HG03565 (cell line): ENCODE results near the gene ATP2A2.
"Not testable (repeated sequence)": the region's sequence is repeated elsewhere in the genome, so short reads cannot be mapped to it uniquely, and the experiment has no call there.

Source experiments
- ATAC-seq: cut with Tn5 transposase; IDR thresholded peaks from one replicate; pipeline ENCODE4 v1.9.1; 2021; ENCODE audit warnings: mild to moderate bottlenecking, moderate library complexity; ENCODE audit not compliant: unreplicated experiment

ATP2A2 gene

DNA sequence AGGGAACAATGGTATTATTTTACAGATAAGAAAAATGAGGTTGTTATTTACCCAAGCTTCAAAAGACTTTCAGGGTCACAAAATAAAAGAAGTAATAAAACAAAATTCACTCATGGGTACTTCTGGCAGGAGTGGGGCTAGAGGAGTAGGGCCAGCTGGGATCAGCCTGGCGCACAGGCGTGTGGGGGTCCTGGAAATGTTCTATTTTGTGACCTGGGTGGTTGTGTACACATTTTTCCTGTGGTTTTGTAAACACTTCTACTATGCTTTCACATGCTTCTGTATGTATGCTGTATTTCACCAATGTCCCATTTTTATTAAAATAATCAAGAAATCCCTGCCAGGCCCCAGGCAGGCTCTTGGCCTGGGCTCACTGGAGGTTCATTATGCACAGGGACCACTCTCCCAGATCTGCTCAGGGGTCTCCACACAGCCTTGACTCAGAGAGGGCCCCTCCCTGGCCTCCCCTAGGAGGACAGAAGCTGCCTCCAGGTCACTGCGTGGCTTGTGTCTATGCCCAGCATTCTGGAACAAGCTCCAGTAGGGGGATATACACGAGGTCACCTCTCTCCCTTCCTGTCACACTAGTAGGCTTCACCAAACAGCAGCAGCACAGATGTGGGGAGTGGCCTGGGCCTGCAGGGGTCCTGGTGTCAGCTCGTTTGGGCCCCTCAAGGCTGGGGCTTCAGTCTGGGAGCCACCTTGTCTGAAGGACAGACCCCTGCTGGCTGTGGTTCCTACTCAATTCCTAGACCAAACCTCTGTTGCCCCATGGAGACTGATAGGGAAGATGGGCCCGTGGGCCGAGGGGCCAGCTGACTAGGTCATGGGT lies 84.7 kb downstream of the ATP2A2 start:
- no peak for ATAC-seq

DNA sequence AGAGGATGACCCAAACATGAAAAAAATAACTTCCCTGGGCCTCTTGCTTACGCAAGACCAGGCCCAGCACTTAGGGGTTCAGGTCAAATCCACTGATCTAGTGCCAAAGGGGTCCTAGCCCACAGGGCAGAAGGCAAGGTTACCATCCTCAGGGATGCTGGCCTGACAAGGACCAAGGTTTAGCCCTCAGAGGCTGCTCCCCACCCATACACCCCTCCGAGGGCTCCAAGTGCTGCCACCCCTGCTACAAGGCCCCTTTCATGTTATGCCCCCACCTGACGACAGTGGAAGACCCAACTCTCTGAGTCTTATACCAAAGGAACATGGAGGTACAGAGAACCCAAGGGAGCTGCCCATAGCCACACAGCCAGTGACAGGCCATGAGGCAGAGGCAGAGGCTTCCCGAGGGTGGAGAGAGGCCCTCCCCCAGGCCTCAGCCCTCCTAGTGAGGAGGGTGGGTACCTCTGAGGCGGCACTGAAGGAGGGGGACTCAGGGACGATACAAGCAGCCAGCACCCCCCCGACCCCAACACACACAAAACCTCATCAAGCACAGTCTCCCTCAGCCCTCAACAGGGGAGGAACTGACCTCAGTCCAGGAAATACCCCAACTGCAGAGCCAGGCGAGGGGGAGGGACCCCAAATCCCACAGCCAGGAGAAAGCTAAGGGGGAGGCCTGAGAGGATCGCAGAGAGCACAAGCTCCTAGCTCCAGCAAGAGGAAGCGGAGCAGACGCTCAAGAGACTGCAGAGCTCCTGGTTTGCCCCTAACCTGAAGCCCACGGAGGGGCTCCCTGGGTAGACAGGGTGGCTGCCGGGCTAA lies 85.5 kb downstream of the ATP2A2 start:
- no peak for ATAC-seq

DNA sequence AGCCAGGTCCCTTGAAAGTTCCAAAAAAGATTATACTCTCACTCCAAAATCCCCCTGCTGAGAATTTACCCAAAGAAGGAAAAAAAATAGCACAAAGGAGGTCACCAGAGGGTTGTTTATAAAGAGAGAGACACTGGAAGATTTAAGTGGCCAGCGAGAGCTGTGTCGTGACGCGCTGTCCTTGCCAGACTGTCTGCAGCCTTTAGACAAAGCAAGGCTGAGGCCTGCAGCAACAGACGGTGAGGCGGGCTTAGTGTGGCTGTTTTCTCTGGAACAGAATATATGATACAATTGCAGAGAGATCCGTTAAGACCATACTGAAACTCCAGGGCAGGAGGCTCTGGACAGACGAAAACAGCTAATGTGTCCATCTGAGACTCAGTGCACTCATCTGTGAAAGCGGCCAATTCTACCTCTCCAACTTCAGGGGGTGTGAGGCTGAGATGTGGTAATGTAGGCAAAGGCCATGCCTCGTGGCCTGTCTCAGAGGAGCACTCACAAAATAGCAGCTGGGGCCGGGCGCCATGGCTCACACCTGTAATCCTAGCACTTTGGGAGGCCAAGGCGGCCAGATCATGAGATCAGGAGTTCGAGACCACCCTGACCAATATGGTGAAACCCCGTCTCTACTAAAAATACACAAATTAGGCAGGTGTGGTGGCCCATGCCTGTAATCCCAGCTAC lies 86.3 kb downstream of the ATP2A2 start:
- no peak for ATAC-seq

DNA sequence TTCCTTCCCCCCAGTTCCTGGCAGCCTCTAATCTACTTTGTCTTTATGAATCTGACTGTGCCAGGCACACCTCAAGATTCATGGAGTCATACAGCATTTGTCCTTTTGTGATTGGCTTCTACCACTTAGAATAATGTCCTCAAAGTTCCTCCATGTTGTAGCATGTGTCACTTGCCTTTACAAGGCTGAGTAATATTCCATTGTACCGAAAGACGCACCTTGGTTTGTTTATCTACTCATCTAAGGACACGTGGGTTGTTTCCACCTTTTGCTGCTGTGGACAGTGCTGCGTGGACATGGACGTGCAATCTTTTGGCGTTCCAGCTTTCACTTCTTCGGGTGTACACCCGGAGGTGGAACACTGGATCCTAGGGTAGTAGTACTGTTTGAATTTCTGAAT lies 88.9 kb downstream of the ATP2A2 start:
- no peak for ATAC-seq

DNA sequence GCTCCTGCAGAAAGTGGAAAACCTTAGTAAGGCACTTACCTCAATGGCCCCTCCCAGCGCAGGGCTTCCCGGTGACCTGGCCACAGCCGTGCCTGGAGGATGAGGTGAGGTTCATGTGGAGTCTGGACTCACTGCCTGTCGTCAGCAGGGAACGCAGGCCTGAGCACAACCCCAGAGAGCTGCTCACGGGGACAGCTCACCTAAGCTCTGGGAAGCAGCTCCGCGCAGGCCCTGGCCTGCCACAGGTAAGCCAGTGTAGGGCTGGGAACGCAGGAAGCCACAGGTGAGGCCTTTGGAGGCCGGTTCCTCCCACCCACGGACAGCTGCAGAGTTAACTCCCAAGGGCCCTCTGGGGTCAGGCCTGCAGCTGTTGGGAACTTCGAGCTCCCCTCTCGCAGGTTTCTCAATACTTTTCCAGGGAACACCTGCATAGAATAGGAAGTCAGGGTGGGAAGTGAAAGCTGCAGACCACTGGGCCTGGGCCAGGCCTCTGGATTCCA lies 89.7 kb downstream of the ATP2A2 start:
- ATAC-seq, result no peak

DNA sequence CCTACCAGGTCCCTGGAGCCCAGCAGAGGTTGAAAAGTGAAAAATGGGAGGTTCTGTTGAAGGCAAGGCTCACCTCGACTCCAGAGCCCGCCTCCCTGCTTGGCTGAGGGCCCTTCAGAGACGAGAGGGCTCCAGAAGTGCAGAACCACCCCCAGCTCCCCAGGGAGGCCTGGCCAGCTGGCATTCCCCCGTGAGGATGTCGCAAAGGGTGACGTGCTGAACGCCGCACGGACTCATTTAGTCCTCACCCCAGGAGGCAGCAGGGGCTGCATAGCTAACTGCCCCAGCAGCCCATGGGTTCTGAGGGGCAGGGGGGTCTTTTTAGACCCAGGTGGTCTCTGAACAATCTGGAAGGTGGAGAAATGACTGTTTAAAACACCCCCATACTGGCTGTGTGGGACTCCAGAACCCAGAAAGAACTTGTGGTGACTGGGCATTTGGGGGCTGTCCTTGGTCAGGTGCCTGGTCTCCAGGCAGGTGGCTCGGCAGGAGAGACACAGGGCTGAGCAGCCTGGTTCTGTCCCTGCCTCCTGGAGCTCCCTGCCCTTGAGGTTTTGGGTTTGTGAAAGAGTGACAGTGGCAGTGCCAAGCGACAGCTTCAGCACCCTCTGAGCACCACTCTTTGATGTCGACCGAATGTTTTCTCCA lies 90.5 kb downstream of the ATP2A2 start:
- peak; percentile 36 for ATAC-seq

DNA sequence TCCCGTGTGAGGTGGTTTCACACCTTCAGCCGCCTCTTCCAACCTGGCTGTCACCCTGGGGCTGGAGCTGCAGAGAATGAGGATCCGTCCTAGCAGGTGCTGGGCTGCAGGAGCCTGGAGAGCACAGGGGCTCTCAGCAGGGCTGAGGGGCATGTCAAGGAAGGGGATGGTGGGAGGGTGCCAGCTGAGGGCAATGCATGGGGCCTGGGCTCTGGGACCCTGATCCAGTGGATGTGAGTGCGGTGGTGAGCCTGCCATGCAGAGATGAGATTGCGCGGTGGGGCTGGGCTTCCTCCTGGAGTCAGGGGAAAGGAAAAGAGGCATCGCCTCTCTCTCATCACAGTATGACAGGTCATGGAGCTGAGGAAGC lies 91.0 kb downstream of the ATP2A2 start:
- no peak for ATAC-seq

DNA sequence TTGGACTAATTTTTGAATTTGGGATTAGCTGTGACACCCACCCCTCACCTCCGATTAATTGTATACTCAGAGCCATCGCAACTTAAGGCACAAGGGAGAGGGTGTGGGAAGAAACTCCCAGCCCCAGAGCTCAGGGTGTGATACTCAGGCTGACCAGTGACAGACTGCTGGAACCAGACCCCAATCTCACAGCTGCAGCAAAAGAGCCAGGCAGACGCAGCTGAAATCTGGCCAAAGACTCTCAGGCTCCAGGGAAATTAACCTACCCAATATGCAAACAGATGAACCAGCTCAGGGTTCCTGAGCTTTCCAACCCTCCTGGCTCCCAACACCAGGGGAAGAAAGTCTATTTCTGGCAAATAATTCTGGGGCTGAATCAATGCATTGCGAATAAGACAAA lies 92.0 kb downstream of the ATP2A2 start:
- no peak for ATAC-seq

DNA sequence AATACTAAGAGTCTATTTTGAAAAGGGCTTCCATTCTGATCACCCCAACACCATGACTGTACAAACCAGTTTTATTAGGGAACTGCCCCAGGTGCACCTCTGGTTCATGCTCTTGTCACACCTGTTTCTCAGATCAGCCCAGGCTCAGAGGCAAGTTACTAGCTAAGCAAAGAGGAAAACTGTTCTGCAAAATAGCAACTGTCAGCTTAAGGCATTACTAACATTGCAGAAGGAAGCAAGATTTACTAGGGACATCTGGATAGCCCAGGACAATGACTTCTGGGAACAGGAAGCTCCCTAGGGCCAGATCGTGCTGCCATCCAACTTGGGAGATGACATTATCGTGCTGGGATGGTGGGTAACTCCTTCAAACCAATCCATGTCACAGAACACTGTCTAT lies 92.4 kb downstream of the ATP2A2 start:
- no peak for ATAC-seq

DNA sequence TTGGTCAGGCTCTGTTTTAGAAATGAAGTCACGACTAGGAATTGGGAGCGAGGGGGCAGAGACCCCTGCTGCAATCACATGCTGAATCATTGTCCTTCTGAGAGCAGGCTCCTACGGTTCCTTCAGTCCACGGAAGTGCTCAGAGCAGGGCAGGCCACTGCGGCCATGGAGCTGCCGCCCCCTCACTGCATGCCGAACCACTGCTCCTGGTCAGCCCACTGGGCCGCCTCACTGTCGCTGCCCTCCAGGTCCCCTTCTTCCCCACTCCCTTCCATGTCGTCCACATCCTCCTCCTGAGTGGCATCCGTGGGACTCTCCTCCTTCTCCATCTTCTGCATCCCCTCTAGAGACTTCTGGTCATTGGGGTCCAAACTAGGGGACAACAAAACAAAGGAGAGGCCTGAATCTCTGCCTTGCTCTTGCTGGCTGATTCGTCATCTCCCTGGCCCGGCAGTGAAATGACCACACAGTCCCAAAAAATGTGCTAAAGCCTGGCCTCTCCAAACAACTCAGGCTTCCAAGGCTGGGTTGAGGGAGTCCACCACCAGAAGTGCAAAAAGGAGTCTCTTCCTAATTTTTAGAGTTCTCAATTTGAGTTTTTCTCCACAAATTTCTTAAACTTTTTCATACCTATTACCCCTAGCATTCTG lies 93.0 kb downstream of the ATP2A2 start:
- ATAC-seq, result no peak

DNA sequence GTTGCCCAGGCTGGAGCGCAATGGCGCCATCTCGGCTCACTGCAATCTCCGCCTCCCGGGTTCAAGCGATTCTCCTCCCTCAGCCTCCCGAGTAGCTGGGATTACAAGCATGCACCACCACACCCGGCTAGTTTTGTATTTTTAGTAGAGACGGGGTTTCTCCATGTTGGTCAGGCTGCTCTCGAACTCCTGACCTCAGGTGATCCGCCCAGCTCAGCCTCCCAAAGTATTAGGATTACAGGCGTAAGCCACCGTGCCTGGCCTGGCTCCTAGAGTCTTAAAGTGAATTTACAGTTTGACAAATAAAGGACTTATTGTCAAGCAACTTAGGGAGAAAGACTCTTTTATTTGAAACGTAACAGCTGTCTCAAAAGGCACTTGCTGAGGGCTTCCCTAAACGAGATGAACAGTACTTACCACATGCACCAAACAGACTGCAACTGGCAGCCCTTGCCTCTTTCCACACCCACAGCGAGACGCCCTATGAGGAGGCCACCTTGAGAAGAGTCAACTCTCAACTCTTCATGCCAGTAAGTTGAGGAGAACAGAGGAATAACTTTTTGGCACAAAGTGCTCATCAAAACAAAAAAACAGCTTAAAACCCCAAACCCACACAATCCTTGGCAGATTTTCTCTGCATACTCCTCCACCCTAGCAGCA lies 97.2 kb downstream of the ATP2A2 start:
- not testable (repeated sequence) for ATAC-seq

DNA sequence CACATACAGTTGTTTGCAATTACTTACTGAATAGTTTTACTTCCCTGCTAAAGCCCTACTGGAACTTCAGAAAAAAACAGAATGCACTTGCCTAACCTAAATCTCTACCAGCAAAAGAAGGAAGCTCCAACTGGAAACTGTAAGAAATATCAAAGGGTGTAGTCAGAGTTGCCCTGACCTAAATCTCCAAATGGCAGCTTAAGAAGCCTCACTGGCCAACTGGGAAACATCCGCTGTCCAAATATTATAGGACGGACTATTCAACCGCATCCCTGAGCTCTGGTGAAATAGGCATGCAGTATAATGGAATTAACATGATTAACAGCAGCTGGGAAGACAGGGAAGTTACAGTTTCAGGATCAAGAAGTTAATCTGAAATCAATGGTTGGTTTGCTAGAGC lies 98.2 kb downstream of the ATP2A2 start:
- ATAC-seq, result no peak

DNA sequence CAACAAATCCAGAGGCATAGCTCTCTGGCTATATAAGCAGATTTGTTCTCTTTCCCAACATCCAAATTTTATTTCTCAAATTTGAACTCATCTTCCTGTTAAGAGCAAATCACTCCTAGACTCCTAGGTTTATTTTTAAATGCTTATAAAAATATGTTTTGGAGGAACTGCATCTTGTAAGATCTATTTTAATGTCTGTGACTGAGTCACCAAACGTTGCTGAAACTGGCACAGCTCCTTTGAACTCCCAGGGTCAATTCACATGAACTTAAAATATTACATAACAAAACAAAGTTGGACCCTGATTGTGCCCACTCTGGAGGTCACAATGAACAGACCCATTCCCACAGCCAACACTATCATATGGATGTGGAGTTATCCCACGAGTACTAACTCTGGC lies 98.6 kb downstream of the ATP2A2 start:
- ATAC-seq, result no peak

DNA sequence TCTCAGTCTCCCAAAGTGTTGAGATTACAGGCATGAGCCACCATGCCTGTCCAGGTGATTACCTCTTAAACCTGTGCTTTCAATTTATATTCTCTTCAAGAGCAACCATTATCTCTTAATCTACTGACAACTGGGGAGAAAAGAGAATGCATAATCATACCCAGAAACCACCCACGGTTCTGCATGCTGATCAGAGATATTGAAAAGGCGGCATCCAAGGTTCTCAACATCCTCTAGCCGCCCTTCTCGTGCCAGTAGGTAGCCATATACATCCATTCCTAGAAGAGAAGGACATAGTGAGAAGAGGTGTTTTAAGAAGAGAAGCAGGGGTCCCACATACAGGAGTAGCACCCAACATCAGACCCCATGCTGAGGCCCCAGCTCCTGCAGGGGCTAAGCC lies 101.6 kb downstream of the ATP2A2 start:
- ATAC-seq, result no peak
